GM21723 (cell line): ENCODE results near the gene ELP4.
"Not testable (repeated sequence)": the region's sequence is repeated elsewhere in the genome, so short reads cannot be mapped to it uniquely, and the experiment has no call there.

Experiments used
- ATAC-seq: cut with Tn5 transposase; IDR thresholded peaks from one replicate; pipeline ENCODE4 v1.9.1; 2021; ENCODE audit warnings: mild to moderate bottlenecking, moderate library complexity; ENCODE audit not compliant: unreplicated experiment

The ELP4 gene

GRCh38 chr11:31509429-31510345 is at the start of gene ELP4, which contains the start of gene IMMP1L:
Gene ELP4 (plus strand): TSS chr11:31509767. CDS start chr11:31509785, 18 bp downstream.
Gene IMMP1L (minus strand): TSS chr11:31509622. CDS start chr11:31463276, 46,346 bp downstream.
- peak; percentile 99 for ATAC-seq

- ATAC-seq, result no peak
Observed at GRCh38 chr11:31464436-31464835, 45.1 kb upstream of the ELP4 start.

- ATAC-seq, result no peak
Observed at GRCh38 chr11:31474083-31474482, 35.5 kb upstream of the ELP4 start.

- ATAC-seq, result no peak
Observed at GRCh38 chr11:31477528-31478222, 31.9 kb upstream of the ELP4 start.

- ATAC-seq, result no peak
Observed at GRCh38 chr11:31478223-31478590, 31.4 kb upstream of the ELP4 start.

- no peak for ATAC-seq
Observed at GRCh38 chr11:31479066-31479465, 30.5 kb upstream of the ELP4 start.

- no peak for ATAC-seq
Observed at GRCh38 chr11:31480930-31481329, 28.6 kb upstream of the ELP4 start.

GRCh38 chr11:31484497-31484896 is 25.1 kb upstream of the ELP4 start:
- ATAC-seq, result no peak

GRCh38 chr11:31487848-31488247 is 21.7 kb upstream of the ELP4 start:
- ATAC-seq, result peak; percentile 57

- ATAC-seq, result no peak
Observed at GRCh38 chr11:31492320-31492913, 17.1 kb upstream of the ELP4 start.

GRCh38 chr11:31493235-31493634 is 16.3 kb upstream of the ELP4 start:
- ATAC-seq, result no peak

- ATAC-seq, result not testable (repeated sequence)
Observed at GRCh38 chr11:31493762-31494161, 15.8 kb upstream of the ELP4 start.

GRCh38 chr11:31499576-31500178 is 9.9 kb upstream of the ELP4 start:
- no peak for ATAC-seq

- no peak for ATAC-seq
Observed at GRCh38 chr11:31500560-31500959, 9.0 kb upstream of the ELP4 start.

- ATAC-seq, result peak; percentile 9
Observed at GRCh38 chr11:31509051-31509428, 527 bp upstream of the ELP4 start.

- no peak for ATAC-seq
Observed at GRCh38 chr11:31512117-31512516, 2.5 kb downstream of the ELP4 start.

- ATAC-seq, result no peak
Observed at GRCh38 chr11:31521497-31522150, 12.1 kb downstream of the ELP4 start.

- no peak for ATAC-seq
Observed at GRCh38 chr11:31529189-31529588, 19.6 kb downstream of the ELP4 start.

GRCh38 chr11:31529701-31530100 is 20.1 kb downstream of the ELP4 start:
- no peak for ATAC-seq

GRCh38 chr11:31531293-31531692 is 21.7 kb downstream of the ELP4 start:
- no peak for ATAC-seq

GRCh38 chr11:31535479-31535878 is 25.9 kb downstream of the ELP4 start:
- ATAC-seq, result no peak
